ENCODE results near the gene ANXA1. TPM values are rescaled to one million over a fixed set of nuclear protein-coding genes. Genes with fewer than 3 reads are reported as not detected.
"Not testable (repeated sequence)": the region's sequence is repeated elsewhere in the genome, so short reads cannot be mapped to it uniquely, and the experiment has no call there.

Gene ANXA1
- total RNA-seq, result 90.8 TPM

GRCh38 chr9:73151653-73152542, at the start of gene ANXA1:
Gene ANXA1 (plus strand): TSS chr9:73151865. CDS start chr9:73158536, 6,671 bp downstream.
- H3K4me1 ChIP-seq (ENCODE audit: control insufficient read depth in 3 of 3, insufficient read depth in 3 of 3, low read length in 3 of 3), result peaks cover 2 to 30% (median 4%) of the 10 kb centered on the region in 3 donors
- peak within 1 kb of the TSS; percentile 0 to 79 (median 57) for H3K9ac ChIP-seq (ENCODE audit: low read depth in 1 of 3, low read length in 3 of 3)
- H3K27ac ChIP-seq (ENCODE audit: low read depth, low read length), result peak within 1 kb of the TSS; percentile 63
- H3K36me3 ChIP-seq (ENCODE audit: control insufficient read depth in 3 of 3, insufficient read depth in 3 of 3, low read length in 3 of 3), result peaks cover 0 to 3% (median 0%) of the 10 kb centered on the region in 3 donors
- no peaks in the 10 kb centered on the region for H3K9me3 ChIP-seq (ENCODE audit: control insufficient read depth in 3 of 3, low read length in 3 of 3)
- H3K4me3 ChIP-seq (ENCODE audit: low read length in 3 of 3), result peak within 1 kb of the TSS; percentile 46 to 73 (median 54)
- H3K27me3 ChIP-seq (ENCODE audit: control insufficient read depth in 3 of 3, insufficient read depth in 3 of 3, low read length in 3 of 3), result no peaks in the 10 kb centered on the region

- no peaks in the 10 kb centered on the region for H3K36me3 ChIP-seq (ENCODE audit: control insufficient read depth in 3 of 3, insufficient read depth in 3 of 3, low read length in 3 of 3)
- no peak overlapping the region for H3K4me3 ChIP-seq (ENCODE audit: low read length in 3 of 3)
- H3K9me3 ChIP-seq (ENCODE audit: control insufficient read depth in 3 of 3, low read length in 3 of 3), result no peaks in the 10 kb centered on the region
- no peaks in the 10 kb centered on the region for H3K27me3 ChIP-seq (ENCODE audit: control insufficient read depth in 3 of 3, insufficient read depth in 3 of 3, low read length in 3 of 3)
- no peaks in the 10 kb centered on the region for H3K4me1 ChIP-seq (ENCODE audit: control insufficient read depth in 3 of 3, insufficient read depth in 3 of 3, low read length in 3 of 3)
- H3K27ac ChIP-seq (ENCODE audit: low read depth, low read length), result no peak overlapping the region
- H3K9ac ChIP-seq (ENCODE audit: low read depth in 1 of 3, low read length in 3 of 3), result no peak overlapping the region
Observed at GRCh38 chr9:73104342-73104741, 47.3 kb upstream of the ANXA1 start.

GRCh38 chr9:73104921-73105320, 46.7 kb upstream of the ANXA1 start:
- no peak overlapping the region for H3K9ac ChIP-seq (ENCODE audit: low read depth in 1 of 3, low read length in 3 of 3)
- H3K27ac ChIP-seq (ENCODE audit: low read depth, low read length), result no peak overlapping the region
- H3K4me1 ChIP-seq (ENCODE audit: control insufficient read depth in 3 of 3, insufficient read depth in 3 of 3, low read length in 3 of 3), result no peaks in the 10 kb centered on the region
- no peaks in the 10 kb centered on the region for H3K9me3 ChIP-seq (ENCODE audit: control insufficient read depth in 3 of 3, low read length in 3 of 3)
- no peaks in the 10 kb centered on the region for H3K27me3 ChIP-seq (ENCODE audit: control insufficient read depth in 3 of 3, insufficient read depth in 3 of 3, low read length in 3 of 3)
- H3K36me3 ChIP-seq (ENCODE audit: control insufficient read depth in 3 of 3, insufficient read depth in 3 of 3, low read length in 3 of 3), result no peaks in the 10 kb centered on the region
- H3K4me3 ChIP-seq (ENCODE audit: low read length in 3 of 3), result no peak overlapping the region

- H3K9me3 ChIP-seq (ENCODE audit: control insufficient read depth in 3 of 3, low read length in 3 of 3); H3K9ac ChIP-seq (ENCODE audit: low read depth in 1 of 3, low read length in 3 of 3); H3K27me3 ChIP-seq (ENCODE audit: control insufficient read depth in 3 of 3, insufficient read depth in 3 of 3, low read length in 3 of 3): not testable (repeated sequence)
Observed at GRCh38 chr9:73107489-73108069, 44.1 kb upstream of the ANXA1 start.

GRCh38 chr9:73114058-73114457, 37.6 kb upstream of the ANXA1 start:
- H3K4me1 ChIP-seq (ENCODE audit: control insufficient read depth in 3 of 3, insufficient read depth in 3 of 3, low read length in 3 of 3), result no peaks in the 10 kb centered on the region
- no peak overlapping the region for H3K9ac ChIP-seq (ENCODE audit: low read depth in 1 of 3, low read length in 3 of 3)
- H3K27ac ChIP-seq (ENCODE audit: low read depth, low read length), result no peak overlapping the region
- no peaks in the 10 kb centered on the region for H3K36me3 ChIP-seq (ENCODE audit: control insufficient read depth in 3 of 3, insufficient read depth in 3 of 3, low read length in 3 of 3)
- H3K9me3 ChIP-seq (ENCODE audit: control insufficient read depth in 3 of 3, low read length in 3 of 3), result no peaks in the 10 kb centered on the region
- no peaks in the 10 kb centered on the region for H3K27me3 ChIP-seq (ENCODE audit: control insufficient read depth in 3 of 3, insufficient read depth in 3 of 3, low read length in 3 of 3)
- H3K4me3 ChIP-seq (ENCODE audit: low read length in 3 of 3), result no peak overlapping the region

More at GRCh38 chr9:73107489-73108069, 44.1 kb upstream of the ANXA1 start:
- not testable (repeated sequence) for H3K4me1 ChIP-seq (ENCODE audit: control insufficient read depth in 3 of 3, insufficient read depth in 3 of 3, low read length in 3 of 3); H3K36me3 ChIP-seq (ENCODE audit: control insufficient read depth in 3 of 3, insufficient read depth in 3 of 3, low read length in 3 of 3); H3K4me3 ChIP-seq (ENCODE audit: low read length in 3 of 3); H3K27ac ChIP-seq (ENCODE audit: low read depth, low read length)

GRCh38 chr9:73114958-73115357, 36.7 kb upstream of the ANXA1 start:
- no peaks in the 10 kb centered on the region for H3K4me1 ChIP-seq (ENCODE audit: control insufficient read depth in 3 of 3, insufficient read depth in 3 of 3, low read length in 3 of 3)
- no peak overlapping the region for H3K4me3 ChIP-seq (ENCODE audit: low read length in 3 of 3)
- no peaks in the 10 kb centered on the region for H3K9me3 ChIP-seq (ENCODE audit: control insufficient read depth in 3 of 3, low read length in 3 of 3)
- H3K9ac ChIP-seq (ENCODE audit: low read depth in 1 of 3, low read length in 3 of 3), result no peak overlapping the region
- H3K36me3 ChIP-seq (ENCODE audit: control insufficient read depth in 3 of 3, insufficient read depth in 3 of 3, low read length in 3 of 3), result no peaks in the 10 kb centered on the region
- no peak overlapping the region for H3K27ac ChIP-seq (ENCODE audit: low read depth, low read length)
- no peaks in the 10 kb centered on the region for H3K27me3 ChIP-seq (ENCODE audit: control insufficient read depth in 3 of 3, insufficient read depth in 3 of 3, low read length in 3 of 3)

GRCh38 chr9:73116031-73116430, 35.6 kb upstream of the ANXA1 start:
- H3K27me3 ChIP-seq (ENCODE audit: control insufficient read depth in 3 of 3, insufficient read depth in 3 of 3, low read length in 3 of 3), result no peaks in the 10 kb centered on the region
- H3K27ac ChIP-seq (ENCODE audit: low read depth, low read length), result no peak overlapping the region
- H3K4me3 ChIP-seq (ENCODE audit: low read length in 3 of 3), result no peak overlapping the region
- no peaks in the 10 kb centered on the region for H3K9me3 ChIP-seq (ENCODE audit: control insufficient read depth in 3 of 3, low read length in 3 of 3)
- no peak overlapping the region for H3K9ac ChIP-seq (ENCODE audit: low read depth in 1 of 3, low read length in 3 of 3)
- no peaks in the 10 kb centered on the region for H3K36me3 ChIP-seq (ENCODE audit: control insufficient read depth in 3 of 3, insufficient read depth in 3 of 3, low read length in 3 of 3)
- no peaks in the 10 kb centered on the region for H3K4me1 ChIP-seq (ENCODE audit: control insufficient read depth in 3 of 3, insufficient read depth in 3 of 3, low read length in 3 of 3)

GRCh38 chr9:73116880-73117279, 34.8 kb upstream of the ANXA1 start:
- no peaks in the 10 kb centered on the region for H3K4me1 ChIP-seq (ENCODE audit: control insufficient read depth in 3 of 3, insufficient read depth in 3 of 3, low read length in 3 of 3)
- no peaks in the 10 kb centered on the region for H3K27me3 ChIP-seq (ENCODE audit: control insufficient read depth in 3 of 3, insufficient read depth in 3 of 3, low read length in 3 of 3)
- H3K9me3 ChIP-seq (ENCODE audit: control insufficient read depth in 3 of 3, low read length in 3 of 3), result no peaks in the 10 kb centered on the region
- no peak overlapping the region for H3K27ac ChIP-seq (ENCODE audit: low read depth, low read length)
- H3K9ac ChIP-seq (ENCODE audit: low read depth in 1 of 3, low read length in 3 of 3), result no peak overlapping the region
- no peak overlapping the region for H3K4me3 ChIP-seq (ENCODE audit: low read length in 3 of 3)
- H3K36me3 ChIP-seq (ENCODE audit: control insufficient read depth in 3 of 3, insufficient read depth in 3 of 3, low read length in 3 of 3), result no peaks in the 10 kb centered on the region

GRCh38 chr9:73118286-73118685, 33.4 kb upstream of the ANXA1 start:
- H3K4me1 ChIP-seq (ENCODE audit: control insufficient read depth in 3 of 3, insufficient read depth in 3 of 3, low read length in 3 of 3), result no peaks in the 10 kb centered on the region
- no peak overlapping the region for H3K27ac ChIP-seq (ENCODE audit: low read depth, low read length)
- no peaks in the 10 kb centered on the region for H3K27me3 ChIP-seq (ENCODE audit: control insufficient read depth in 3 of 3, insufficient read depth in 3 of 3, low read length in 3 of 3)
- no peak overlapping the region for H3K9ac ChIP-seq (ENCODE audit: low read depth in 1 of 3, low read length in 3 of 3)
- H3K36me3 ChIP-seq (ENCODE audit: control insufficient read depth in 3 of 3, insufficient read depth in 3 of 3, low read length in 3 of 3), result no peaks in the 10 kb centered on the region
- H3K4me3 ChIP-seq (ENCODE audit: low read length in 3 of 3), result no peak overlapping the region
- no peaks in the 10 kb centered on the region for H3K9me3 ChIP-seq (ENCODE audit: control insufficient read depth in 3 of 3, low read length in 3 of 3)

GRCh38 chr9:73118898-73119554, 32.6 kb upstream of the ANXA1 start:
- H3K27ac ChIP-seq (ENCODE audit: low read depth, low read length), result no peak overlapping the region
- H3K27me3 ChIP-seq (ENCODE audit: control insufficient read depth in 3 of 3, insufficient read depth in 3 of 3, low read length in 3 of 3), result no peaks in the 10 kb centered on the region
- no peaks in the 10 kb centered on the region for H3K4me1 ChIP-seq (ENCODE audit: control insufficient read depth in 3 of 3, insufficient read depth in 3 of 3, low read length in 3 of 3)
- H3K36me3 ChIP-seq (ENCODE audit: control insufficient read depth in 3 of 3, insufficient read depth in 3 of 3, low read length in 3 of 3), result no peaks in the 10 kb centered on the region
- H3K4me3 ChIP-seq (ENCODE audit: low read length in 3 of 3), result no peak overlapping the region
- no peak overlapping the region for H3K9ac ChIP-seq (ENCODE audit: low read depth in 1 of 3, low read length in 3 of 3)
- no peaks in the 10 kb centered on the region for H3K9me3 ChIP-seq (ENCODE audit: control insufficient read depth in 3 of 3, low read length in 3 of 3)

All from skeletal muscle tissue (tissue), 4 donors.